Astrocyte (in vitro differentiated cells and primary cell): ENCODE measurements around the gene PCDHA10.
"Not testable (repeated sequence)": the region's sequence is repeated elsewhere in the genome, so short reads cannot be mapped to it uniquely, and the experiment has no call there.

Experiments
- CTCF ChIP-seq: IDR thresholded peaks from 2 replicates; pipeline ENCODE4 v1.5.1; 2011; ENCODE audit warnings: low read depth, mild to moderate bottlenecking, inconsistent platforms, low read length, moderate library complexity; ENCODE audit not compliant: insufficient read depth
- EZH2 ChIP-seq: IDR thresholded peaks from 2 replicates; pipeline ENCODE4 v1.6.1; 2012; ENCODE audit warnings: mild to moderate bottlenecking, low read length, inconsistent platforms; ENCODE audit not compliant: insufficient read depth

- not testable (repeated sequence) for TF ChIP-seq CTCF, EZH2
These were observed 7.3 kb upstream of the PCDHA10 start, which contains the start of gene PCDHA9 for GRCh38 chr5:140848139-140849102.
